HEK293 (cell line): Measurements from ENCODE around the gene CFAP57.

Experiments used
- CTCF ChIA-PET: fragments of 350-600 bp; formaldehyde crosslinking; extraction: SDS; loops from one replicate; lab custom pipeline; 2021; ENCODE audit warnings: antibody characterized with exemption; lab: Yijun Ruan, JAX
- POLR2A ChIA-PET: fragments of 300-600 bp; formaldehyde crosslinking; extraction: SDS; loops from one replicate; lab custom pipeline; 2020; ENCODE audit warnings: antibody characterized with exemption, inconsistent platforms; lab: Yijun Ruan, JAX
- H3K27ac ChIP-seq: fragments of 200-500 bp; sonication (Bioruptor generic); 2 replicates; pipeline ENCODE4 v1.5.1; 2014; ENCODE audit warnings: low read depth, low read length, control low read depth, inconsistent platforms; ENCODE audit errors: extremely low read depth
- H3K36me3 ChIP-seq, 2 experiments: fragments of 200-500 bp in 1 of 2; sonication (Bioruptor generic) in 1 of 2; 1 replicate in 1 of 2; 2 replicates in 1 of 2; pipeline ENCODE4 v1.5.1; 2014 to 2017; ENCODE audit warnings: inconsistent platforms in 2 of 2, low read length in 2 of 2; ENCODE audit not compliant: control insufficient read depth in 2 of 2, insufficient read depth in 1 of 2
- H3K4me1 ChIP-seq: fragments of 200-500 bp; sonication (Bioruptor generic); 2 replicates; pipeline ENCODE4 v1.5.1; 2014; ENCODE audit warnings: mild to moderate bottlenecking, low read length, inconsistent platforms; ENCODE audit not compliant: control insufficient read depth, insufficient read depth
- H3K4me3 ChIP-seq: 2 replicates; pipeline ENCODE4 v1.5.1; 2011; ENCODE audit warnings: low read depth, mild to moderate bottlenecking, control low read depth, low read length, moderate library complexity
- H3K9me3 ChIP-seq: fragments of 200-500 bp; sonication (Bioruptor generic); 2 replicates; pipeline ENCODE4 v1.5.1; 2014; ENCODE audit warnings: low read depth, low read length, inconsistent platforms; ENCODE audit not compliant: control insufficient read depth, insufficient read depth
- GFI1B ChIP-seq: fragments of 450-650 bp; formaldehyde crosslinking; IDR thresholded peaks from 2 replicates; pipeline ENCODE4 v1.5.1; 2016; ENCODE audit warnings: missing biosample characterization, missing genetic modification characterization
- GLIS1 ChIP-seq: fragments of 450-650 bp; formaldehyde crosslinking; IDR thresholded peaks from 2 replicates; pipeline ENCODE4 v1.5.1; 2016; ENCODE audit warnings: missing biosample characterization, missing genetic modification characterization
- KLF1 ChIP-seq: fragments of 450-650 bp; formaldehyde crosslinking; IDR thresholded peaks from 2 replicates; pipeline ENCODE4 v1.5.1; 2016; ENCODE audit warnings: missing biosample characterization, missing genetic modification characterization
- KLF10 ChIP-seq: fragments of 450-650 bp; IDR thresholded peaks from 2 replicates; pipeline ENCODE4 v1.5.1; 2018; ENCODE audit warnings: missing biosample characterization, mild to moderate bottlenecking, missing genetic modification characterization
- KLF8 ChIP-seq: fragments of 450-650 bp; formaldehyde crosslinking; IDR thresholded peaks from 2 replicates; pipeline ENCODE4 v1.5.1; 2016; ENCODE audit warnings: missing biosample characterization, missing genetic modification characterization
- KLF9 ChIP-seq: fragments of 450-650 bp; formaldehyde crosslinking; IDR thresholded peaks from 2 replicates; pipeline ENCODE4 v1.5.1; 2016; ENCODE audit warnings: missing biosample characterization, missing genetic modification characterization, low read depth
- SETDB1 ChIP-seq: IDR thresholded peaks from one replicate; pipeline ENCODE4 v1.6.1; 2017; ENCODE audit warnings: mild to moderate bottlenecking, low read length, moderate library complexity, mixed read lengths; ENCODE audit not compliant: insufficient read length
- SP3 ChIP-seq: fragments of 450-650 bp; formaldehyde crosslinking; IDR thresholded peaks from 2 replicates; pipeline ENCODE4 v1.5.1; 2016; ENCODE audit warnings: missing biosample characterization, missing genetic modification characterization
- ZBTB17 ChIP-seq: fragments of 450-650 bp; formaldehyde crosslinking; IDR thresholded peaks from 2 replicates; pipeline ENCODE4 v1.5.1; 2016; ENCODE audit warnings: missing biosample characterization, missing genetic modification characterization
- ZFP69B ChIP-seq: fragments of 450-650 bp; formaldehyde crosslinking; IDR thresholded peaks from 2 replicates; pipeline ENCODE4 v1.5.1; 2016; ENCODE audit warnings: missing biosample characterization, missing genetic modification characterization
- ZNF2 ChIP-seq: fragments of 450-650 bp; formaldehyde crosslinking; IDR thresholded peaks from 2 replicates; pipeline ENCODE4 v1.5.1; 2016; ENCODE audit warnings: missing biosample characterization, missing genetic modification characterization
- ZNF221 ChIP-seq: fragments of 450-650 bp; formaldehyde crosslinking; IDR thresholded peaks from 2 replicates; pipeline ENCODE4 v1.5.1; 2017; ENCODE audit warnings: missing biosample characterization, missing genetic modification characterization, borderline replicate concordance
- ZNF335 ChIP-seq: fragments of 450-650 bp; formaldehyde crosslinking; conservative IDR thresholded peaks from 2 replicates; pipeline ENCODE4 v1.5.1; 2016; ENCODE audit warnings: missing biosample characterization, missing genetic modification characterization
- ZNF660 ChIP-seq: fragments of 450-650 bp; IDR thresholded peaks from 2 replicates; pipeline ENCODE4 v1.5.1; 2018; ENCODE audit warnings: missing biosample characterization, mild to moderate bottlenecking, missing genetic modification characterization
- ZSCAN30 ChIP-seq: fragments of 450-650 bp; IDR thresholded peaks from 2 replicates; pipeline ENCODE4 v1.5.1; 2018; ENCODE audit warnings: missing biosample characterization, mild to moderate bottlenecking, missing genetic modification characterization, moderate library complexity
- TF ChIP-seq, protein P1 (sequence below): fragments of 450-650 bp; formaldehyde crosslinking; IDR thresholded peaks from 2 replicates; pipeline ENCODE4 v1.5.1; 2016; ENCODE audit warnings: missing biosample characterization, missing genetic modification characterization
- TF ChIP-seq, protein P2 (sequence below): fragments of 450-650 bp; formaldehyde crosslinking; IDR thresholded peaks from 2 replicates; pipeline ENCODE4 v1.5.1; 2016; ENCODE audit warnings: missing biosample characterization, missing genetic modification characterization

Gene CFAP57

DNA sequence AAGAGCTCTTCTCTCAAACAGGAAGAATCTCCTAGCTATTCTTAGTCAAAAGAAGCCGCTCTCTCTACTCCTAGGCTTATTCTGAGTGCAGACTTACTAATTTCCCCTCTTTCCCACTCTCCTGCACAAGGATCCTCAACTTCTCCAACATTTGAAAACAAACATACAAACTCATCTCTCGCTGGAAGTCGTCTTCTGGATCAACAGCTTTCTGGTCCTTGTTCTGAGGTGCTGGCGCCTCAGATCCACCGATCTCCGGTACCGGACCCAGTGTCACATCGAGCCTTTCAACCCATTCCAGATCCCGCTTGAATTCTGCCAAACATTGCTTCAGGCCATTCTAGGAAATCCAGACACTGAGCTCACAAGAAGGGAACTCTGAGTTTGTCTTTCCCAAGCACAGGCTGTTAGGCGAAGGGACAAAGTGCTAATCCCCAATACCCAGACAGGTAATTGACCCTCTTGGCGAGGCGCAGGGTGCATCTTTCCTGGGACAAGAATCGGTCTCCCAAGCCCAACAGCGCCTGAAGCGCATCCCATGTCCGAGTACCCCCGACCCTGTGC lies 736 bp upstream of the CFAP57 start:
- Histone ChIP-seq H3K27ac (peak overlapping the region; percentile 51; the same call in 1 of the 2 replicates), H3K36me3 (peaks cover 0 to 45% of the 10 kb centered on the region in 2 experiments; a peak in 1 of 3 replicates)
- CTCF ChIA-PET = interaction anchor here (0.5 to 2.1 kb wide), 6 partner anchors 34 to 816 kb away, joined by 3 to 6 read pairs (median 4); no protein-coding TSS in a partner anchor
- POLR2A ChIA-PET = interaction anchor here (0.6 to 2.0 kb wide), 5 partner anchors 27 to 1550 kb away, joined by 3 to 8 read pairs (median 3); no protein-coding TSS in a partner anchor
- TF ChIP-seq ZSCAN30 (tag by site-specific recombination) = no peak
- peak; percentile 65 for TF ChIP-seq ZBTB17
- no peak for TF ChIP-seq KLF8 (tag by site-specific recombination)
- TF ChIP-seq ZNF2 (tag by site-specific recombination) = no peak
- TF ChIP-seq, all 188 proteins: peak for 1
- H3K9me3 ChIP-seq = no peaks in the 10 kb centered on the region
- peak overlapping the region; percentile 89 for H3K4me3 ChIP-seq
- H3K4me1 ChIP-seq = no peaks in the 10 kb centered on the region

DNA sequence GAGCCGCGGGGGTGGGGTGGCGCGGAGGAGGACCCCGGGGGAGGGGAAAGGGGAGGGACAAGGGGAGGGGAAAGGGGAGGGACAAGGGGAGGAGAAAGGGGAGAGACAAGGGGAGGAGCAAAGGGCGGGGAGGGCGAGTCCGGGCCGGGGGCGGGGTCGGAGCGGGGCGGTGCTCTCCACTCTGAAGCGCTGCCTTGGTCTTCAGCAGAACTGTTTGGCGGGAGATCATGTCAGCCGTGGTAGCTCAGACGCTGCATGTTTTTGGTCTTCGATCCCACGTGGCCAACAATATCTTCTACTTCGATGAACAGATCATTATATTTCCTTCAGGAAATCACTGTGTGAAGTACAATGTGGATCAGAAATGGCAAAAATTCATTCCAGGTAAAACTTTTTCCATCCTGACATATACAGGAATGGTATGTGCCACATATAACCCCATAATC lies 420 bp downstream of the CFAP57 start:
- Histone ChIP-seq H3K27ac (no peak overlapping the region), H3K4me3 (peak overlapping the region; percentile 89), H3K9me3 (no peaks in the 10 kb centered on the region)
- CTCF ChIA-PET = interaction anchor here (0.7 to 2.1 kb wide), 3 partner anchors 98 to 336 kb away, joined by 3 to 6 read pairs (median 4); no protein-coding TSS in a partner anchor
- TF ChIP-seq ZNF335 (tag by site-specific recombination) (peak; percentile 64), SP3 (peak; percentile 78), SETDB1 (peak; percentile 79), GFI1B (tag by site-specific recombination) (no peak), ZNF660 (tag by site-specific recombination) (peak; percentile 15; the same call in 1 of the 2 replicates), ZBTB17 (peak; percentile 55), KLF9 (tag by site-specific recombination) (0 out of 2 replicates have a peak, but pooled peaks have one; percentile 27), KLF1 (tag by site-specific recombination) (no peak), ZFP69B (tag by site-specific recombination) (peak; percentile 56; the same call in 1 of the 2 replicates), ZNF221 (no peak), KLF10 (tag by site-specific recombination) (no peak), GLIS1 (tag by site-specific recombination) (peak; percentile 66; the same call in 1 of the 2 replicates), KLF8 (tag by site-specific recombination) (peak; percentile 55; the same call in 1 of the 2 replicates)
- TF ChIP-seq, protein P1, sequence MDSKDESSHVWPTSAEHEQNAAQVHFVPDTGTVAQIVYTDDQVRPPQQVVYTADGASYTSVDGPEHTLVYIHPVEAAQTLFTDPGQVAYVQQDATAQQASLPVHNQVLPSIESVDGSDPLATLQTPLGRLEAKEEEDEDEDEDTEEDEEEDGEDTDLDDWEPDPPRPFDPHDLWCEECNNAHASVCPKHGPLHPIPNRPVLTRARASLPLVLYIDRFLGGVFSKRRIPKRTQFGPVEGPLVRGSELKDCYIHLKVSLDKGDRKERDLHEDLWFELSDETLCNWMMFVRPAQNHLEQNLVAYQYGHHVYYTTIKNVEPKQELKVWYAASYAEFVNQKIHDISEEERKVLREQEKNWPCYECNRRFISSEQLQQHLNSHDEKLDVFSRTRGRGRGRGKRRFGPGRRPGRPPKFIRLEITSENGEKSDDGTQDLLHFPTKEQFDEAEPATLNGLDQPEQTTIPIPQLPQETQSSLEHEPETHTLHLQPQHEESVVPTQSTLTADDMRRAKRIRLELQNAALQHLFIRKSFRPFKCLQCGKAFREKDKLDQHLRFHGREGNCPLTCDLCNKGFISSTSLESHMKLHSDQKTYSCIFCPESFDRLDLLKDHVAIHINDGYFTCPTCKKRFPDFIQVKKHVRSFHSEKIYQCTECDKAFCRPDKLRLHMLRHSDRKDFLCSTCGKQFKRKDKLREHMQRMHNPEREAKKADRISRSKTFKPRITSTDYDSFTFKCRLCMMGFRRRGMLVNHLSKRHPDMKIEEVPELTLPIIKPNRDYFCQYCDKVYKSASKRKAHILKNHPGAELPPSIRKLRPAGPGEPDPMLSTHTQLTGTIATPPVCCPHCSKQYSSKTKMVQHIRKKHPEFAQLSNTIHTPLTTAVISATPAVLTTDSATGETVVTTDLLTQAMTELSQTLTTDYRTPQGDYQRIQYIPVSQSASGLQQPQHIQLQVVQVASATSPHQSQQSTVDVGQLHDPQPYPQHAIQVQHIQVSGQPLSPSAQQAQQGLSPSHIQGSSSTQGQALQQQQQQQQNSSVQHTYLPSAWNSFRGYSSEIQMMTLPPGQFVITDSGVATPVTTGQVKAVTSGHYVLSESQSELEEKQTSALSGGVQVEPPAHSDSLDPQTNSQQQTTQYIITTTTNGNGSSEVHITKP (tag by site-specific recombination) = peak; percentile 96
- TF ChIP-seq, protein P2, sequence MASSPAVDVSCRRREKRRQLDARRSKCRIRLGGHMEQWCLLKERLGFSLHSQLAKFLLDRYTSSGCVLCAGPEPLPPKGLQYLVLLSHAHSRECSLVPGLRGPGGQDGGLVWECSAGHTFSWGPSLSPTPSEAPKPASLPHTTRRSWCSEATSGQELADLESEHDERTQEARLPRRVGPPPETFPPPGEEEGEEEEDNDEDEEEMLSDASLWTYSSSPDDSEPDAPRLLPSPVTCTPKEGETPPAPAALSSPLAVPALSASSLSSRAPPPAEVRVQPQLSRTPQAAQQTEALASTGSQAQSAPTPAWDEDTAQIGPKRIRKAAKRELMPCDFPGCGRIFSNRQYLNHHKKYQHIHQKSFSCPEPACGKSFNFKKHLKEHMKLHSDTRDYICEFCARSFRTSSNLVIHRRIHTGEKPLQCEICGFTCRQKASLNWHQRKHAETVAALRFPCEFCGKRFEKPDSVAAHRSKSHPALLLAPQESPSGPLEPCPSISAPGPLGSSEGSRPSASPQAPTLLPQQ = peak; percentile 55; the same call in 1 of the 2 replicates
- TF ChIP-seq, all 188 proteins: peak for 11
- Histone ChIP-seq H3K4me1 (no peaks in the 10 kb centered on the region), H3K36me3 (peaks cover 0 to 33% of the 10 kb centered on the region in 2 experiments; a peak in 1 of 3 replicates)
- POLR2A ChIA-PET = interaction anchor here (0.6 to 2.0 kb wide), 3 partner anchors 28 to 163 kb away, joined by 3 to 8 read pairs (median 3); no protein-coding TSS in a partner anchor
